ENCODE measurements around the gene TOP1. TPM values are rescaled to one million over a fixed set of nuclear protein-coding genes. Genes with fewer than 3 reads are reported as not detected.

Gene TOP1
- total RNA-seq, 1 experiment from 2014 or later = 144 TPM

- ChIA-PET CTCF (interaction anchor here (1.2 to 1.8 kb wide), 2 partner anchors 12 to 35 kb away, joined by 3 to 7 read pairs; no protein-coding TSS in a partner anchor), POLR2A (no interaction called here)
- H3K27me3 ChIP-seq (replicated peaks; ENCODE audit: control insufficient read depth, insufficient read depth, low read length) = no peaks in the 10 kb centered on the region
- Mint-ChIP-seq H3K27me3 (ENCODE audit: insufficient read depth, unreplicated experiment) (no peaks in the 10 kb centered on the region), H3K9me3 (ENCODE audit: unreplicated experiment) (no peaks in the 10 kb centered on the region), H3K36me3 (ENCODE audit: insufficient read depth, unreplicated experiment) (peaks cover 75% of the 10 kb centered on the region), H3K4me1 (ENCODE audit: low read depth, unreplicated experiment) (no peaks in the 10 kb centered on the region), H3K4me3 (ENCODE audit: unreplicated experiment) (no peak overlapping the region), H3K27ac (ENCODE audit: unreplicated experiment) (no peak overlapping the region)
- peak in 1 of 2 experiments; percentile 39 for DNase-seq
- H3K4me3 ChIP-seq (ENCODE audit: low read depth, low read length) = no peak overlapping the region
- H3K9me3 ChIP-seq = no peaks in the 10 kb centered on the region
- intact Hi-C loops (cut with micrococcal nuclease; ENCODE audit: unreplicated experiment) = no loop called here
- TF ChIP-seq CTCF (IDR thresholded peaks at IDR 0.05; ENCODE audit: insufficient read depth in 1 of 2, low read depth in 1 of 2, low read length in 1 of 2, severe bottlenecking in 1 of 2, unreplicated experiment in 1 of 2) = no peak
- H3K36me3 ChIP-seq (ENCODE audit: control insufficient read depth, insufficient read depth, low read length) = peaks cover 39% of the 10 kb centered on the region
- no TSS peak for BruUV-seq (replicated peaks)
- H3K4me1 ChIP-seq = no peaks in the 10 kb centered on the region
These were observed 141.9 kb downstream of the TOP1 start for GRCh38 chr20:41170386-41171105.

- no TSS peak for BruUV-seq (replicated peaks)
- no peak overlapping the region for H3K27ac Mint-ChIP-seq (ENCODE audit: unreplicated experiment)
These were observed 143.2 kb downstream of the TOP1 start for GRCh38 chr20:41171736-41172295.

More at GRCh38 chr20:41171736-41172295, 143.2 kb downstream of the TOP1 start:
- Mint-ChIP-seq H3K9me3 (ENCODE audit: unreplicated experiment) (no peaks in the 10 kb centered on the region), H3K4me1 (ENCODE audit: low read depth, unreplicated experiment) (no peaks in the 10 kb centered on the region), H3K4me3 (ENCODE audit: unreplicated experiment) (no peak overlapping the region), H3K36me3 (ENCODE audit: insufficient read depth, unreplicated experiment) (peaks cover 78% of the 10 kb centered on the region), H3K27me3 (ENCODE audit: insufficient read depth, unreplicated experiment) (no peaks in the 10 kb centered on the region)
- DNase-seq = peak in 1 of 2 experiments; percentile 37
- Histone ChIP-seq H3K4me3 (ENCODE audit: low read depth, low read length) (no peak overlapping the region), H3K4me1 (no peaks in the 10 kb centered on the region), H3K27me3 (replicated peaks; ENCODE audit: control insufficient read depth, insufficient read depth, low read length) (no peaks in the 10 kb centered on the region), H3K36me3 (ENCODE audit: control insufficient read depth, insufficient read depth, low read length) (peaks cover 35% of the 10 kb centered on the region), H3K9me3 (no peaks in the 10 kb centered on the region)
- ChIA-PET POLR2A (no interaction called here), CTCF (interaction anchor here (1.1 to 2.5 kb wide), 4 partner anchors 15 to 167 kb away, joined by 12 to 185 read pairs (median 36); partner anchors contain the start of gene LPIN3)
- intact Hi-C loops (cut with micrococcal nuclease; ENCODE audit: unreplicated experiment) = loop anchor here (2.0 kb wide), 2 partner anchors 33 to 239 kb away; no protein-coding TSS in a partner anchor
- no peak for TF ChIP-seq CTCF (IDR thresholded peaks at IDR 0.05; ENCODE audit: insufficient read depth in 1 of 2, low read depth in 1 of 2, low read length in 1 of 2, severe bottlenecking in 1 of 2, unreplicated experiment in 1 of 2)
